ENCODE measurements around the gene GTF3C5.

- no peak for TF ChIP-seq POLR2AphosphoS5 (IDR thresholded peaks at IDR 0.05; ENCODE audit: low read depth, low read length)
- TF ChIP-seq TAF1 (IDR thresholded peaks at IDR 0.05; ENCODE audit: borderline replicate concordance, insufficient read depth, low read length): no peak
These were observed 33.2 kb upstream of the GTF3C5 start for GRCh38 chr9:132997591-132997990.

All from PFSK-1 (cell line).